HG03025 (cell line): ENCODE results near the gene ZNF512B.
A peak's percentile ranks its signal among the peaks of the same experiment; 100 is the strongest.
"Not testable (repeated sequence)": the region's sequence is repeated elsewhere in the genome, so short reads cannot be mapped to it uniquely, and the experiment has no call there.

Source experiments
- ATAC-seq: cut with Tn5 transposase; IDR thresholded peaks from one replicate; pipeline ENCODE4 v1.9.1; 2021; ENCODE audit warnings: mild to moderate bottlenecking, moderate library complexity; ENCODE audit not compliant: unreplicated experiment, low FRiP score

The ZNF512B gene

DNA sequence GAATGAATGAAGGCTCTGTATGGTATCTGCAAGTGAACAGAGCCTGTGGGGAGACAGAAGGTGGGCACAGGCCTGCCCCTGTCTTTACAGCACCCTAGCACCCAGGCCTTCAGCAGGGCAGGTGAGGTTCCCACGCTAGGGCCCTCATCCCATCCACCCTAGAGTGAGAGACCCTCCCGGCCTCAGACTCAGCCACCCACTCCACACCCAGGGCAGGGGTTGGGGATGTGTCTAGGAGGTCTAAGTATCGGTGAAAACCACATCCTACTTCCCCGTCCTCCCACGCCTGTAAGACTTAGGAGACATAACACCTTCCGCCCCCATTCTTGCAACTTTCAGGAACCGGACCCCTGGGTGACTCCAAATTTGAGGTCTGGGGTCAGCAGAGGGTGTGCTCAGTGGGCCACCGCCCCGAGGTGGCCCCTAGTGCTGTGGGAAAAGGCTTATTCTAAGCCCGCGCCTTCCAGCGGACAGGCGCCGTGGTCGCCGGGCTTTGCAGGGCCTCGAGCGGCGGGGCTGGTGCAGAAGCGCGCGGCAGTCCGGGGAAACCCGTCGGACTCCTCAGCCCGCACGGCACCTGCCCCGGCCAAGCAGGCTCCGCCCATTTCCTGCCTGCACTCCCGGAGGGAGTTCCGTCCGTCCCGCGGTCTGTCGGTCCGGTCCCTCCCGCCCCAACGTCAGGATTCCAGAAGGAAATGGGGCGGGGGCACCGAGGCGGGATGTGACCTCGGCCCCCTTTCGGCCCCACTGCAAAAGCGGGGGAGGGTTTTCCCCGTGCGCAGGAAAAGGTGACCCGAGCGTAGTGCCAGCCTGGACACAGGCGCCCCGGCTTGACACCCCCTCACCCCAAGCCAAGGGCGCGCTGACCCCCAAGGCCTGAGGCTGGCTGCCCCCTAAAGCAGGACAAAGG is 8.8 kb upstream of the ZNF512B start:
- peak; percentile 29 for ATAC-seq

DNA sequence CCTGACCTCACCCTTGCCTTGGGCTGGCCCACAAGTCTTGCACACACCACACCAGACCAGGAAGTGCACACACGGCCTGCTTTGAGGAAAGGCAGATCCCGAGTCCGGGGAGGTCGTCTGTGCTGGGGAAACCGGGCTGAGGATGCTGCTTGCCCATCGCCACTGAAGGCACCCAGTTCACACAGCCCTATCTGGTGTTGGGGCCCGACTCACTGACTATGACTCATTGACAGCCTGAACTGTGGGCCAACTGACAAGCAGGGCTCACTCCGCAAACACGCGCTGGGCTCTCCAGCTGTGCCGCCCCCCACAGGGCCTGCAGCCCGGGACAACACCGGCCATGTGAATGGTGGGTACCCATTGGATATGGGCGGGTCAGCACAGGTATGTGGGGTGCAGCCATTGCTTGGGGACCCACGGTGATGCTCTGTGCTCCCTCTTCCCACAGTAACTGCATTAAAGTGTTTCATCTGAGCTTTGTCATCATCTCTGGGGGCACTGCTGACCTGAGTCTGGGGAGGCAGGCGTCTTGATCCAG is 8.1 kb upstream of the ZNF512B start:
- ATAC-seq = no peak

DNA sequence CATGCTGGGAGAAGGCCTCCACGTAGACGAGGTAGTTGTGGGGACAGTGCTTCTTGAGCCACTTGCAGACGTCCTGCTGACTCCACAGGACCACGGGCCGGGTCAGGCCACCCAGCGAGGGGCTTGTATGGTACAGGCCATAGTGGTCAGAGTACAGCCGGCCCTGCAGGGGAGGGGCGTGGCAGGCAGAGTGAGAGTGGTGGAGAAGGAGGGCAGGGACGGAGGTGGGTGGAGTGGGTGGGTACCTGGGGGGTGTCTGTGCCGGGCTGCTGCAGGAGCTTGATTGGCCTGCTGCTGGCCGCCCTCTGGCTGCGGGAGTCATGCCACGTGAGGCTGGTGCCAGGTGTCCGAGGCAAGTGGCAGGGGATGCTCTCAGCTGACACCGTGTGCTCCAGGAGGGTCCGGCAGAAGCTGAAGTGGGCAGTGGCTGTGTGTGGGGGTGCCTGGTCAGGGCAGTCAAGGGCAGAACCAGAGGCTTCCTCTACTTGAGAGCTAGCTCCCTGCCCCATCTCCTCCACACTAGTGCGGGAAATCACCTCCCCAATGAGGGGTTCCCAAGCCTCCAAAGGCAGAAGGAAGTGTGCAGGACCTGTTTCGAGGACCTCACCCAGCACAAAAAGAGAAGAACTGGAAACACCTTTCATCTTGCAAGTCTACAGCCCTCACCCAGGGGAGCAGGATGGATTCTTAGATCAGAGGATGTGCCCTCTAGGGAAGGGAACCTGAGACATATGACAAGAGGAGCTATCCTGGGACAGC is 7.4 kb upstream of the ZNF512B start:
- ATAC-seq = no peak

DNA sequence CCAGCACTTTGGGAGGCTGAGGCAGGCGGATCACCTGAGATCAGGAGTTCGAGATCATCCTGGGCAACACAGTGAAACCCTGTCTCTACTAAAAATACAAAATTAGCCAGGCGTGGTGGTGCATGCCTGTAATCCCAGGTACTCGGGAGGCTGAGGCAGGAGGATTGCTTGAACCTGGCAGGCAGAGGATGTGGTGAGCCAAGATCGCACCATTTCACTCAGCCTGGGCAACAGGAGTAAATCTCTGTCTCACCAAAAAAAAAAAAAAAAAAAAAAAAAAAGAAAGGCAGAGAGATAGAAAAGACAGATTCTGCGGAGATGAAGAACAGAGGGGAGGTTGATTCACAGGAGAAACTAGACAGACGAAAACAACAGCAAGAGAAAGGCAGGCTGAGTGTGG is 6.8 kb upstream of the ZNF512B start:
- not testable (repeated sequence) for ATAC-seq

DNA sequence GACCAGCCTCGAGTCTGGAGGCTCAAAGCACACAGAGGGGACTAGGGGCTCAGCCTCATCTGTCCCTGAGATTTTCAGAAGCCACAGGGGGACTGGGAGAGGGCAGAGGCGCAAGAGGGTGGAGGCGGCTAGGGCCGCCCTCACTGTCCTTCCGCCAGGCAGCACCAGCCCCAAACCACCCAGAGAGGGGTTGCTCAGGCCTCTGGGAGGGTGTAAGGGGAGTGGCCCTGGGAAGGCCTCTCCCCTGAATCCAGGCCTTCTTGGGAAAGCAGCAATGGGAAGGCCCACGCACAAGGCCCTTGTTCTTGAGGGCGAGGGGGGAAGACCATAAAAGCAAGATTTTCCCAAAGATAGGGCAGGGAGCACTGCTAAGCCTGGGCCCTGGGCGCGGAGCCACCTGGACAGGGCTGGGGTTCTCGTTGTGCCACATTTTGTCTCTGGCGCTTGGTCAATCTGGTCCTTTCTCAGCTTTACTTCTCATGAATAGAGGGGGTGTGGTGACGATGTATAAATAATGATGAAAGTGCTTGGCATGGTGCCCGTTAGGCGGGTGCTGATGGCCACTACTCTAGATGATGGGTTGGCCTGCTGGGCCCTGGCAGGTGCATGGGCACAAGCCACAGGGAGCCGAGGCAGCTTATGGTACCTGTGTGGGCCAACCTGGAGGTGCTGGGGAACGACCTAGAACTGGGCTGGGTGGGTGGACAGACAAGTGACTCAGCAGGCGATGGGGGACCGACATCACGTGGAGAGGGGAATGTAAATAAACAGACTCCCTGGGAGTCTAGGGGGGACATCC is 4.9 kb upstream of the ZNF512B start:
- ATAC-seq = no peak

DNA sequence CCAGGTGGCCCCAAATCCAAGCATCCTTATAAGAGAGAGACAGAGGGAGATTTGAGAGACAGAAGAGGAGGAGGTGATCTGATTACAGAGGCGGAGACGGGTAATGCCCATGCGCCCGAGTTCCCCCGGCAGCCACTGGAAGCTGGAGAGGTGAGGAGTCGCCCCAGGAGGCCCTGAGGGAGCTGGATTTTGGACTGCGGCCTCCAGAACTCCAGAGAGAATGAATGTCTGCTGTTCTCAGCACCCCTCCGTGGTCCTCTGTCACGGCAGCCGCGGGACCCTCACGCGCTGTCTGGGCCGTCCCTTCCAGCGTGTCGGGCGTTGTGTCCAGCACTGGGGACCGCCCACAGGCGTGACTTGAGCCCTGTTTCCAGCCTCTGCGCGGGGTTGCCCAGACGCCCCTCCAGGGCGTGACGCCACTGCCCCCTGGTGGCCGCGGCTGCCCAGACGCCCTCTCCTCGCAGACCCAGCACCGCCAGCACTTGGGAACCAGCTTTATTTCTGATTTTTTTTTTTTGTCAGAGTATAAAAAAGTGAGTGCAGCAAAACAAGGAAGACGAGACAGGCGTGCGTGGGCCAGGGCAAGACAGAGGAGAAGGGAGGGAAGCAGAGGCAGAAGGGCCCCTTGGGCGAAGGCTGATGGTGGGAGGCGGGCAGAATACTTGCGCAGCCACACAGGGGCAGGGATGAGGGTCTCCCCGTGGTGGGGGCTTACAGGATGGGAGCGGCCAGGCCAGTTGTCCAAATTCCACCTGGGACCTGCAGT is 4.1 kb upstream of the ZNF512B start:
- no peak for ATAC-seq

DNA sequence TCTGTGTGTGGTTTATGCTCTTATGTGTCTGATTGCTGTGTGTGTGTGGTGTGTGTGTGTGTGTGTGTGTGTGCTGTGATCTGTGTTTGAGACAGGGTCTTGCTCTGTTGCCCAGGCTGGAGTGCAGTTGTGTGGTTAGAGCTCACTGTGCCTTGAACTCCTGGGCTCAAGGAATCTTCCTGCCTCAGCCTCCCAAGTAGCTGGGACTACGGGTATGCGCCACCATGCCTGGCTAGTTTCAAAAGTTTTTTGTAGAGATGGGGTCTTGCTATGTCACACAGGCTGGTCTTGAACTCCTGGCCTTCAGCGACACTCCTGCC is 3.4 kb upstream of the ZNF512B start:
- ATAC-seq = no peak

DNA sequence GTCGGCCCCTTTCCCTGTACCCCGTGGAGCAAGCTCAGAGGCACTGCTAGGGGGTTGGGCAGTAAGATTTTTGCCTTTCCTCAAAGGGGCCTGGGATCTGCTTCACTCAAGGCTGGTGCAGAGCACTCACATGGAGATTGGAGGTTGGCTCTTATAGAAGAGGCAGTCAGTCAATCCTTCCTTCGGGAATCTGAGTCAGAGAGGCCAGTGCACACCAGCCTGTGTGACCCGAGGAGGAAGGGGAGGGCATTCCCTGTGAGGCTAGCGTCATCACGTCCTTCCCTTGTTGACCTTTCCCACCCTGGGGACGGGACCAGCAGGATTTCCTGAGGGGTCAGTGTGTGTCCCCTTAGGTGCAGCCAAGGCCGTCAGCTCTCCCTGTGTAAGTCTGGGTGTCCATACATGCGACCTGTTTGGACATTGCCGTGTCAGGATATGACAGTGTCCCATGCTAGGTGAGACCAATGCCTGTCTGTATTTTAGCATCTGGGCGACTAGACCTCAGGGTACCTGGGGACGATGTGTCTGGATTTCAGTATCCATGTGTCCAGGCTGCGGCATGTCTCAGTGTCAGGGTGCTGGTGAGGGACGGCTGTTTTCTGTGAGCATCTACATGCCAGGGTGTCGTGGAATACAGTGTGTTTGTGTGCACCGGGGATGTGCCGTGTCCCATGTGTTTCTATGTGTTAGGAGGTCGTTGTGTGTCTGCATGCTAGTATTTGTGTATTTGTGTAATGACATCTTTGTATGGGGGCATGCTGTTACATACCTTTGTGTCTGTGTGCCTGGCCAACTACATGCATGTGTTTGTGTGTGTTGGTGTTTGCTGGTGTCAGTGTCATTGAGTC is 2.8 kb upstream of the ZNF512B start:
- no peak for ATAC-seq

DNA sequence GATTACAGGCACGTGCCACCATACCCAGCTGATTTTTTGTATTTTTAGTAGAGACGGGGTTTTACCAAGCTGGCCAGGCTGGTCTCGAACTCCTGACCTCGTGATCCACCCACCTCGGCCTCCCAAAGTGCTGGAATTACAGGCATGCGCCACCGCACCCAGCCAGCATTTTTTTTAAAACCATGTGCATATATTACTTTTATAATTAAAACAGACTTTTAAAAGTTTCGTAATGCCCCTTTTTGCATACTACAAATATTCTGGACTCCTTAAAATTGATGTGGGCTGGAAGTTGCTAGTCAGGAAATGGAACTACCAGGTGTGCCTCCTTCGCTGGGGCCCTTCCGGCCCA is 2.2 kb upstream of the ZNF512B start:
- ATAC-seq = not testable (repeated sequence)

DNA sequence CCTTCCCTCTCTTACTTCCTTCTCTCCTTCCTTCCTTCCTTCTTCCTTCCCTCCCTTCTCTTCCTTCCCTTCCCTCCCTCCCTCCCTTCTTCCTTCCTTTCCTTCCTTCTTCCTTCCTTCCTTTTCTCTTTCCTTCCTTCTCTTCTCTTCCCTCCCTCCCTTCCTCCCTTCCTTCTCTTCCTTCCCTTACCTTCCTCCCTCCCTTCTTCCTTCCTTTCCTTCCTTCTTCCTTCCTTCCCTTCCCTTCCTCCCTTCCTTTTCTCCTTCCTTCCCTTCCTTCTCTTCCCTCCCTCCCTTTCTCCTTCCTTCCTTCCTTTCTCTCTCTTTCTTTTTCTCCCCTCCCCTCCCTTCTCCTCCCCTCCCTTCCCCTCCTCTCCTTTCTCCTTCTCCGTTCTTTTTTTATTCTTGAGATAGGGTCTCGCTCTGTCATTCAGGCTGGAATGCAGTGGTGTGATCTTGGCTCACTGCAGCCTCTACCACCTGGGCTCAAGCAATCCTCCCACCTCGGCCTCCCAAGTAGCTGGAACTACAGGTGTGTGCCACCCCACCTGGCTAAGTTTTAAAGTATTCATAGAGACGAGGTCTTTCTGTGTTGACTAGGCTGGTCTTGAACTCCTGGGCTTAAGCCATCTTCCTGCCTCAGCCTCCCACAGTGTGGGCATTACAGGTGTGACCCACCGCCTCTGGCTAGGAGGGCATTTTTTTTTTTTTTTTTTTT is 1.1 kb upstream of the ZNF512B start:
- ATAC-seq = no peak

DNA sequence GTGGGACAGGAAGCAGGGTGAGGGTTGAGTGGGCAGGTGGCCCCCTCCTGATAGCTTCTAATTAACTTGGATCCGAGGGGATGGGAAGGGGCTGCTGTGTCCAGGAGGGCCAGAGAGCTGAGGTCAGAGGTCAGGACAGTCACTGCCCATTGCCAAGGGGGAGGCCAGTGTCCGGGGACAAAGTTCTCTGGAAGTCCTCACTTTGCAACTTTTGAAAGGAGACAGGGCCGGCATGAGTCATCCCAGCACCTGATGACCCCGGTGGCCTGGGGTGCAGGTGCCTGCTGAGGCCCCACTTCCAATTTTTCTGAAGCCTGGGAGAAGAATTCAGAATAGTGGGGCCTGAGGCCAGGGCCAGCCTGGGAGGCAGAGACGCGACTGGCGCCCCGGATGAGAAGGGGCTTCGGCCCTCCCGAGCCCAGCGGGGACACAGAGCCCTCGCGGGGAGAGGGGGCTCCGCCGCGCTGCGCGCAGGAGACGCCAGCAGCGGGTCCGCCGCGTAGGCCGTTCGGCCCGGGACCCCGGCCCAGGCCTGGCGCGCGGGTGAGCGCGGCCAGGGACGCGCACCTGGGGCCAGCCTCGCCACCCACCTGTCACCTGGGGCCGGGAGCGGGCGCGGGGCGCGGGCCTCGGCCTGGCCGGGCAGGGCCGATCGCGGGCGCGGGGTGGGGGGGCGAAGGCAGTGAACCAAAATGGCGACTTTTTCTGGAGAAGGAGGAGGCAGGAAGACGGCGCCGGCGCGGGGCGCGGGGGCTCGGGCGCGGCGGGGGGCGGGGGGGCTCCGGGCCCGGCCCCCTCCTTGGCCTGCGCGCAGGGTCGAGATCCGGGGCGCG is 586 bp downstream of the ZNF512B start:
- no peak for ATAC-seq

DNA sequence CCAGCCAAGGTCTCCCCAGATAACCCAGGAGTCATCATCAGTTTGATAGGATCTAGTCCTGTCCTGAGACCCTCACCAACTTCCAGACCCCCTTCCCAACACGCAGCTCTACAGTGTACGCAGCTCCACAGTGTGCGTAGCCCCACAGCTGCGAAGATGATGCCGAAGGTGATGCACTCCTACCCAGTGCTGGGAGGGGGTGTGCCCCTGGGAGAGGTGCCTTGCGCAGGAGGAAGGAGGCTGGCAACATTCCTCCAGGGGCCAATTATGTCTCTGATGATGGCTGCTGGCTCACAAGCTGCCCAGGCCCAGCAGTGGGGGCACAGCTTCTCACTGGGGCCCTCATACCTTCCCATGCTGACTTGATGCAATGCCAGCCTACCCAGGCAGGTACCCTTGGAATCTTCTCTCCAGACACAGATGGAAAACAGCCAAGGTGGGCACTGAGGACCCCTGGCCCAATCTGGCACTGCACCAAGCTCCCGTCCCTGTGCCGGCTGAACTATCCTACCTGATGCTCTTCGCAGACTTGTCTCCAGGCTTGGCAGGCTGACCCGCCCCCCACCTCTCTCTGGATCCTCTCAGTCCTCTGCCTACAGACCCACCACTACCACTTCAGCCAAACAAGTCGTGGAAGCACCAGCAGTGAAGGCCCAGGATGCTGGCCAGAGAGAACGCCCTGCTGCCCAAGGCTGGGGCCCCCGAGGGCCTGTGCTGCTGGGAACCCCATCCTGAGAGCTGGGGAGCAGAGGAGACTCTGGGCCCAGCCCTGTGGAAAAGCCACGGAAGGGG is 1.4 kb downstream of the ZNF512B start:
- no peak for ATAC-seq

DNA sequence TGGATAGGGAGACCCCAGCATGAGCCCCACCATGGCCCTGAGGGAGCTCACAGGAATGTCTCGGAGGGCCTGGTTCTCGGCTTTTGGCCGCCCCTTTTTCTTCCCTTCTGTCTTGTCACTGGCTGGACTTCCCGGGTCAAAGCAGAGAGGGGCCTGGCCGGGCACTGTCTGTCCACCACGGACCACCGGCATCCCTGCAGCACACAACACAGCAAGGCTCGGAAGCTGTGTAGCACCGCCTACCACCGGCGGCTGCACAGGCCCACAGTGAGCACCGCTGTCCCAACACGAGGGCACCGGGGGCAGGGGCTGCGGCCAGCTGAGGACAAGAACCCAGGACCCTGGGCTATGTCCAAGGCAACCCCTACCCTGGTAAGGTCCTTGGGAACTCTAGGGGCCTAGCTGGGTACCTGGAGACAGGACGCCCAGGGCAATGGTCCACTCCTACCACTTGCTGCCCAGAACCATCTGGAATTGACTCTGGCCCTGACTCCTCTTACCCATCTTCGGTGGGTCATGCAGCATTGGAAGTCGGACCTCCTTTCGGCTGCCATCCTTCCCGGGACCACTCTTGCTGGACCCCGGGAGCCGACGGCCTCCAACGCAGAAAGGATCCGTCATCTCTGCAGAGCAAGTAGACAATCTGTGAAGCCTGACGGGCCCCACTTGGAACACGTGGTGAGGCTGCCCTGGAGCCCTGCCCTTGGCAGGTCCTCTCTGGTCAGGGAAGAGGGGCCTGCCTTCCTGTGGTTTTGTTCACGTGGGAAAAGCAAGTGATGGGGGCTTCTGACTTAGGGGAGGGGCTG is 2.2 kb downstream of the ZNF512B start:
- ATAC-seq = no peak

DNA sequence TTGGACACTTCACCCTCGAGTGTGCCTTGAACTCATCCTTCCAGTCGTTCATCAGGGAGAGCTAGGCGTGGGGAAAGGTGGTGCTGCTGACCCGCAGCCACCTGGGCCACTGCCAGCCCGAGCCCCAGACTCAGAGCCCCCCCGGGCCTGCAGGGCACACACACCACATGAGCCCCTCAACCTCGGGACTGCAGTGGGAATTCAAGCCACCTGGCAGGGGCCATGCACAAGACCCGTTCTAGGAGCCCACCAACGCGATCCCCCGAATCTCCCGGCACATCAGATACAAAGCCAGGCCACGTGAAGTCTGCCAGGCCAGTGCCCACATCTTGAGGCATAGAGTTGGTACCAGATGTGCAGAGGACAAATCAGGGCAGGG is 2.8 kb downstream of the ZNF512B start:
- no peak for ATAC-seq

DNA sequence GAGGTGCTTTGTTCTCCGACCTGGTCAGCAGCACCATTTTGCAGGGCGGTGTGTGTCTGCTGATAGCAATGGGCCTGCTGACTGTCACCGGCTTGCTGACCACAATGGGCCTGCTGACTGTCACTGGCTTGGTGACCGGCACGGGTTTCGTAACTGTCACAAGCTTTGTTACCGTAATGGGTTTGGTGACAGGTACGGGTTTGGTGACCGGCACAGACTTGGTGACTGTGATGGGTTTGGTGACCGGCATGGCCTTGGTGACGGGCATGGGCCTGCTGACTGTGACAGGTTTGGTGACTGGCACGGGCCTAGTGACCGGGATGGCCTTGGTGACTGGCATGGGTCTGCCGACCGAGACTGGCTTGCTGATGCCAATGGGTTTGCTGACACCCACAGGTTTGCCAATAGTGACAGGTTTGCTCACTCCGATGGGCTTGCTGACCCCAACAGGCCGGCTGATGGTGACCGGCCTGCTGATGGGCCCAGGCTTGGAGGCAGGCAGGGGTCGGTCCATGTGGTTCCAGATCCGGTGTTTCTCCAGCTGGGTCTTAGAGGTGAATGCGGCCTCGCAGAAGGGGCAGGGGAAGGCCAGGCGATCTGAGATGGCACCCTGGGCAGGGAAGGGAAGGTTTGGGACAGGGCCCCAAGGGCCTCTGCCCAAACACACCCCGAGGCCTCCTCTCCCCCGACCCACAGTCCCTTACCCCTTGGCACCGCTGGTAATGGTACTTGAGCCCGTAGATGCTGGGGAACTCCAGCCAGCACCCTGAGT is 3.4 kb downstream of the ZNF512B start:
- no peak for ATAC-seq

DNA sequence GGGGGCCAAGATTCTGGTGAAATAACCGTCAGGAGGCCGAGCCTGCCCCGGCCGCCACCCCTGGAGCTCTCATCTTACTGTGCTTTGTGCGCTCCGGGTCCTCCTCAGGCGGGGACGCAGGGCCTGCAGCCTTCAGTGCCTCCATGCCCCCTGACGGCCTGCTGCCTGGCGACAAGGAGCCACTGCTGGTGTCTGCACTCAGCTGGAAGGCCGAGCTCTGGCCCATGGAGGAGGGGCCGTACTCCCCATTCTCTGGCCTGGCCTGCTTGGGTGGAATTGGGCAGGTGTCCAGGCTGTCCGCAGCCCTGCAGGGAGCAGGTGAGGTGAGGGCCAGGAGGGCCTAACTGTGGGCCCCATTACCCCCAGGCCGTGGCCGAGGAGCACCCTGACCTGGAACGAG is 5.3 kb downstream of the ZNF512B start:
- no peak for ATAC-seq
